A673 (cell line): ENCODE results near the gene TRRAP. TPM values are rescaled to one million over a fixed set of nuclear protein-coding genes. Genes with fewer than 3 reads are reported as not detected.

Experiments used
- BruUV-seq: library from RNA; stranded (reverse); fragments of 400-500 nt; replicated peaks from 2 replicates; lab custom pipeline; 2021; lab: Mats Ljungman, UMichigan
- CTCF ChIA-PET: fragments of 300-600 bp; sonication (Branson Sonifier 250); formaldehyde crosslinking; loops from one replicate; lab custom pipeline; 2022; ENCODE audit warnings: antibody characterized with exemption; lab: Charles Lee
- POLR2A ChIA-PET: fragments of 300-600 bp; sonication (Branson Sonifier 250); formaldehyde crosslinking; loops from one replicate; lab custom pipeline; 2022; ENCODE audit warnings: antibody characterized with exemption; ENCODE audit not compliant: low non-redundant PET; lab: Charles Lee
- DNase-seq: peaks from one replicate; pipeline ENCODE4 v3.0.0-alpha.2; 2015; ENCODE audit warnings: low spot score
- H3K27ac ChIP-seq: fragments of 200-600 bp; sonication (generic); 2 replicates; pipeline ENCODE4 v1.5.1; 2016; ENCODE audit warnings: mixed run types, low read depth, mild to moderate bottlenecking, mixed read lengths, antibody characterized with exemption, low read length; ENCODE audit not compliant: poor library complexity, severe bottlenecking
- H3K27me3 ChIP-seq: fragments of 200-600 bp; sonication (generic); replicated peaks from 2 replicates; pipeline ENCODE4 v1.6.1; 2017; ENCODE audit warnings: mixed run types, low read depth, mild to moderate bottlenecking, mixed read lengths, antibody characterized with exemption, low read length; ENCODE audit not compliant: insufficient read depth, poor library complexity
- H3K36me3 ChIP-seq: fragments of 200-600 bp; sonication (generic); 2 replicates; pipeline ENCODE4 v1.6.1; 2016; ENCODE audit warnings: mixed run types, mild to moderate bottlenecking, mixed read lengths, antibody characterized with exemption, low read length; ENCODE audit not compliant: insufficient read depth, poor library complexity, severe bottlenecking
- H3K4me1 ChIP-seq: fragments of 200-600 bp; sonication (generic); 2 replicates; pipeline ENCODE4 v1.6.1; 2017; ENCODE audit warnings: mixed run types, mild to moderate bottlenecking, mixed read lengths, antibody characterized with exemption, low read length; ENCODE audit not compliant: insufficient read depth, poor library complexity, severe bottlenecking
- H3K4me3 ChIP-seq: fragments of 200-600 bp; sonication (generic); 2 replicates; pipeline ENCODE4 v1.5.1; 2016; ENCODE audit warnings: low read depth, mixed run types, mild to moderate bottlenecking, mixed read lengths, low read length; ENCODE audit not compliant: poor library complexity, severe bottlenecking
- H3K9me3 ChIP-seq: fragments of 200-600 bp; sonication (generic); 2 replicates; pipeline ENCODE4 v1.6.1; 2016; ENCODE audit warnings: mixed run types, low read depth, mild to moderate bottlenecking, mixed read lengths, antibody characterized with exemption, low read length; ENCODE audit not compliant: poor library complexity, severe bottlenecking
- CTCF ChIP-seq: fragments of 300-800, 200-600 bp; sonication (generic); conservative IDR thresholded peaks from 2 replicates; pipeline ENCODE4 v1.5.1; 2017; ENCODE audit warnings: low read depth, mild to moderate bottlenecking, antibody characterized with exemption, low read length, moderate library complexity, mixed read lengths
- EZH2 ChIP-seq: fragments of 200-600 bp; sonication (generic); IDR thresholded peaks from 2 replicates; pipeline ENCODE4 v1.6.1; 2017; ENCODE audit warnings: borderline replicate concordance, low read depth, mild to moderate bottlenecking, mixed read lengths, antibody characterized with exemption, low read length; ENCODE audit not compliant: poor library complexity, severe bottlenecking
- intact Hi-C: fragments of 100-400 bp; cut with micrococcal nuclease; formaldehyde crosslinking; loops from one replicate; pipeline ENCODE4 v1.10.0; 2022; ENCODE audit not compliant: unreplicated experiment
- total RNA-seq: library from RNA; stranded (reverse); gene quantifications from 2 replicates; pipeline ENCODE4 v1.2.3, GENCODE V29; 2021

The TRRAP gene
- total RNA-seq, 1 experiment from 2014 or later = 50.2 TPM

DNA sequence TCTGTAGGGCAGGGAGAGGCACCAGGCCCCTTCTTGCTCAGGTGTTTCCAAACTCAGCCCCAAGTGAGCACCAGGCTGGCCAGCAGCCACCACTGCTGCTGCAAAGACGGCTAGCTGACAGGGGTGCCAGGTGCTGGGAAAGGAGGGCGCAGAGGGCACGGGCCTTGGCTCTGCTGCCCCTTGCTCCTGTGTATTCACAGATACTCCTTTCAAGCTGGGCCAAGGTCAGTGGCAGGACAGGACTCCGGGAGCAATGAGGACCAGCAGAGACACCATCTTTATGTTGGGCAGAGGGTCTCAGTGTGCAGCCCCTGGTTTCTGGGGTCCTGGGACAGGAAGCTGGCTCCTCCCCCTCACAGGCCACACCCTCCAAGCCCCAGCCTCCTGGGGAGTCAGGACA lies 155.4 kb downstream of the TRRAP start:
- no TSS peak for BruUV-seq
- no peak for TF ChIP-seq CTCF
- H3K27ac ChIP-seq = no peak overlapping the region
- peaks cover 86% of the 10 kb centered on the region for H3K36me3 ChIP-seq
- H3K27me3 ChIP-seq = no peaks in the 10 kb centered on the region
- no peaks in the 10 kb centered on the region for H3K4me1 ChIP-seq
- no peak for DNase-seq
- intact Hi-C loops = no loop called here
- ChIA-PET CTCF (no interaction called here), POLR2A (no interaction called here)
- H3K4me3 ChIP-seq = no peak overlapping the region
- no peaks in the 10 kb centered on the region for H3K9me3 ChIP-seq

GRCh38 chr7:99034932-99035722 lies 156.8 kb downstream of the TRRAP start:
- BruUV-seq = no TSS peak

GRCh38 chr7:99035723-99036545 lies 157.6 kb downstream of the TRRAP start:
- BruUV-seq = no TSS peak
- CTCF ChIA-PET = interaction anchor here (0.6 kb wide), 4 partner anchors 85 to 322 kb away, joined by 3 to 4 read pairs (median 3); no protein-coding TSS in a partner anchor
- H3K36me3 ChIP-seq = peaks cover 83% of the 10 kb centered on the region
- H3K4me3 ChIP-seq = no peak overlapping the region
- no peaks in the 10 kb centered on the region for H3K4me1 ChIP-seq
- H3K27ac ChIP-seq = no peak overlapping the region
- intact Hi-C loops = no loop called here
- H3K27me3 ChIP-seq = no peaks in the 10 kb centered on the region
- POLR2A ChIA-PET = interaction anchor here (0.6 kb wide), 1 partner anchor 29 kb away, joined by 10 read pairs; no protein-coding TSS in a partner anchor
- TF ChIP-seq CTCF (no peak), EZH2 (no peak)
- DNase-seq = no peak
- H3K9me3 ChIP-seq = no peaks in the 10 kb centered on the region

More at GRCh38 chr7:99034932-99035722, 156.8 kb downstream of the TRRAP start:
- Histone ChIP-seq H3K27ac (no peak overlapping the region), H3K36me3 (peaks cover 83% of the 10 kb centered on the region), H3K9me3 (no peaks in the 10 kb centered on the region), H3K27me3 (no peaks in the 10 kb centered on the region), H3K4me1 (no peaks in the 10 kb centered on the region), H3K4me3 (no peak overlapping the region)
- intact Hi-C loops = no loop called here
- DNase-seq = no peak
- TF ChIP-seq CTCF (no peak), EZH2 (no peak)
- POLR2A ChIA-PET = no interaction called here
- CTCF ChIA-PET = no interaction called here
